GM06990 (cell line): ENCODE results near the gene IL19.

ENCODE experiments used
- DNase-seq: peaks from one replicate; pipeline ENCODE4 v3.0.0-alpha.2; 2011; ENCODE audit not compliant: insufficient read length; ENCODE audit errors: extremely low read depth
- H3K27me3 ChIP-seq: replicated peaks from 2 replicates; pipeline ENCODE4 v1.6.0; 2011; ENCODE audit warnings: low read length; ENCODE audit not compliant: control insufficient read depth, insufficient read depth
- H3K36me3 ChIP-seq: 2 replicates; pipeline ENCODE4 v1.5.1; 2011; ENCODE audit warnings: low read length; ENCODE audit not compliant: control insufficient read depth, insufficient read depth
- H3K4me3 ChIP-seq: replicated peaks from 2 replicates; pipeline ENCODE4 v1.5.1; 2011; ENCODE audit warnings: low read depth, mild to moderate bottlenecking, control low read depth, low read length
- TF ChIP-seq, protein P1 (sequence below): IDR thresholded peaks from 2 replicates; pipeline ENCODE4 v1.5.1; 2011; ENCODE audit warnings: low read length, control low read depth, mild to moderate bottlenecking, inconsistent platforms; ENCODE audit not compliant: insufficient read depth, poor library complexity, severe bottlenecking

IL19 gene, protein sequence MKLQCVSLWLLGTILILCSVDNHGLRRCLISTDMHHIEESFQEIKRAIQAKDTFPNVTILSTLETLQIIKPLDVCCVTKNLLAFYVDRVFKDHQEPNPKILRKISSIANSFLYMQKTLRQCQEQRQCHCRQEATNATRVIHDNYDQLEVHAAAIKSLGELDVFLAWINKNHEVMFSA

DNA sequence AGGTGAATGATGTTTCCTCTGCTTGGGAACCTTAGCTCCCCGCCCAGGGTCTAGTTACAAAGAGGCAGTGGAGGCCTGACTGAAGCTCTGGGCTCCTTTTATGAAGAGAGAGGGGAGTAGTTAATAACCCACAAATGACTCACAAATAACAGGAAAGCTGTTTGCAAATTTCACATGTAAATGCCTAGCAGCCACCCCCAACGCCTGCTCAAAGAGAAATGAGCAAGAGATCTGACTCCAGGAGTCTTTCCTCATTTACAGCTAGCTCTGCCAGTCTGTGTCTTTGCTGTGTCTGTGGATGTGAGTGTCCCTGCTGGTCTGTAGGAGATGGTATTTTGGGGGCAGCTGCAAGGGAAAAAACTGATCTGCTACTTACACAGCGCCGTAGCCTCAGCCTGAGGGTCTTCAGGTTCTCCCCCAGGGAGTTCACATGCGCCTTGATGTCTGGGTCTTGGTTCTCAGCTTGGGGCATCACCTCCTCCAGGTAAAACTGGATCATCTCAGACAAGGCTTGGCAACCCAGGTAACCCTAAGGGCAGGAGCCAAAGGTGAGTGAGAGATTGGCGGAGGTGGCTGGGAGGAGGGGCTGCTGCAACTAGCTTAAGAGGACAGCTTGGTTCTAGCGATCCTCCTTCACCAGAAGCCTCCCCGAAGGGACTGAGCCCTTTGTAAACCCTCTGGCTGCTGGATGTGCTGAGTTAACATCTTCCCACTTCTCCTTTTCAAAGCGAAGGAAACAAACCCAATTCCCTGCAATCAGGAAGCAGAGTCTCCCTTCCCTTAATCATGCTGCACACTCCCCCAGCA is at the start of gene IL19:
IL19 (plus strand) TSS at position 243 of the 807 bp plus-strand sequence. CDS start 65,890 bp downstream, outside the sequence.
- Histone ChIP-seq H3K36me3 (no peaks in the 10 kb centered on the region), H3K27me3 (no peaks in the 10 kb centered on the region), H3K4me3 (peak within 1 kb of the TSS; percentile 62)
- peak; percentile 48 for DNase-seq
- TF ChIP-seq, protein P1, sequence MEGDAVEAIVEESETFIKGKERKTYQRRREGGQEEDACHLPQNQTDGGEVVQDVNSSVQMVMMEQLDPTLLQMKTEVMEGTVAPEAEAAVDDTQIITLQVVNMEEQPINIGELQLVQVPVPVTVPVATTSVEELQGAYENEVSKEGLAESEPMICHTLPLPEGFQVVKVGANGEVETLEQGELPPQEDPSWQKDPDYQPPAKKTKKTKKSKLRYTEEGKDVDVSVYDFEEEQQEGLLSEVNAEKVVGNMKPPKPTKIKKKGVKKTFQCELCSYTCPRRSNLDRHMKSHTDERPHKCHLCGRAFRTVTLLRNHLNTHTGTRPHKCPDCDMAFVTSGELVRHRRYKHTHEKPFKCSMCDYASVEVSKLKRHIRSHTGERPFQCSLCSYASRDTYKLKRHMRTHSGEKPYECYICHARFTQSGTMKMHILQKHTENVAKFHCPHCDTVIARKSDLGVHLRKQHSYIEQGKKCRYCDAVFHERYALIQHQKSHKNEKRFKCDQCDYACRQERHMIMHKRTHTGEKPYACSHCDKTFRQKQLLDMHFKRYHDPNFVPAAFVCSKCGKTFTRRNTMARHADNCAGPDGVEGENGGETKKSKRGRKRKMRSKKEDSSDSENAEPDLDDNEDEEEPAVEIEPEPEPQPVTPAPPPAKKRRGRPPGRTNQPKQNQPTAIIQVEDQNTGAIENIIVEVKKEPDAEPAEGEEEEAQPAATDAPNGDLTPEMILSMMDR: no peak

DNA sequence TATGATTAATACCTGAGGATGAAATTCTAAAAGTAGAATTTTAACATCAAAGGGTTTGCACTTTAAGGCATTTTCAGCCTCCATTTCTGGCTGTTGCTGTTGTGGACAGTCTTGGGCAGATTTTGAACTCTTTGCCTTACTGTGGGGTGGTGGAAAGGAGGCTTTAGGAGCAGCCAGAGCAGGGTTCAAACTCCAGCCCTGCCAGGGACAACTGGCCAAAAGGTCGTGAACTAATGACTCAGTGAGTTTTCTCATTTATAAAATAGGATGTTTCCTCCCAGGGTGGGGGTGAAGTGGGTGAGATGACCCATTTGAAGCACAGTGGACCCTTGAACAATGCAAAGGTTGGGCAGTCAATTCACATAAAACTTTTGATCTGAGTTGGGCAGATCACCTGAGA is 49.1 kb upstream of the IL19 start:
- no peak for DNase-seq
- Histone ChIP-seq H3K4me3 (no peak overlapping the region), H3K27me3 (no peaks in the 10 kb centered on the region), H3K36me3 (no peaks in the 10 kb centered on the region)
- TF ChIP-seq, protein P1: no peak

DNA sequence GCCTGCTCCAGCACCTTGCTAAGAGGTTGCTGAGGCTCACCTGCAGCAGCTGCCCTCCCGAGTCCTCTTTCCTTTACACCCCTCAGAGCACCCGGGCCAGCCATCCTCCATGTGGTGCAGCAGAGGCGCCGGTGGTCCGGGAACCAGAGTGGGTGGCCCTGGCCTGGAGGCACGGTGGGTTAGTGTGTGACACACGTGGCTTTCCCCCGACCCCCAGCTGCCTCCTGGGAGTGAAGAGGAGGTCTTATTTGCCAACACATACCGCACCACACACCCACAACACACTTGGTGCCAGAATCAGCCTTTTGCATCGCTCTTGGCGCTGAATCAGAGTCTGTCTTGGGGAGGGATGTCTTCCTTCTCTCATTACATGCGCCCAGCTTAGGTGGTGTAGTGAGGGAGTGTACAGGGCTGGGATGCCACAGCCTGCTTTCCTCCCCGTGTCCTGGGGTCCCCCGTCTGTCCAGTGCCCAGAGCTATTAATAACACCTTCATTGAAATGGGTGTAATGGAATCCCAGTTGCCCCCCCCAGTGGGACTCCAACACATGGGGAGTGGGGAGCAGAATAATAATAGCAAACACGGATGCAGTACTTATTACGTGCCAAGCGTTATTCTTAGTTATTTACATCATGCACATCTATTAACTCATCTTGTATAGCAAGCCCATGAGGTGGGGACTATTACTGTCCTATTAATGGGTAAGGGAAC is 47.7 kb upstream of the IL19 start:
- Histone ChIP-seq H3K27me3 (no peaks in the 10 kb centered on the region), H3K36me3 (no peaks in the 10 kb centered on the region), H3K4me3 (no peak overlapping the region)
- no peak for DNase-seq
- TF ChIP-seq, protein P1: no peak

DNA sequence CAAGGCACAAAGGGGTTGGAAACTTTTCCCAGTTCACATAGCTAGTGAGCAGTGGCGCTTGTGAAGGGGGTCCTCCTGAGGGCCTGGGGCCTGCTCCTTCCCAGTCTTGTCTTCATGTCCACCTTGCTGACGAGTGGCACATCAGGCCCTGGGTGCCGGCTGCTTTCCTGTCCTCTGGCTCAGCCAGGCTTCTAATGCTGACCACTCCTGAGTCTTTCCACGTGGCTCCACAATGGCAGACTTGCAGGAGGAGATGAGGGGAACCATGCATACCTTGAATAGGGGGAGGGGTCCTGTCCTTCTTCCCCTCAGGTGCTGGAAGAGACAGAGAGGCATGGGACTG is 47.1 kb upstream of the IL19 start:
- DNase-seq: no peak

DNA sequence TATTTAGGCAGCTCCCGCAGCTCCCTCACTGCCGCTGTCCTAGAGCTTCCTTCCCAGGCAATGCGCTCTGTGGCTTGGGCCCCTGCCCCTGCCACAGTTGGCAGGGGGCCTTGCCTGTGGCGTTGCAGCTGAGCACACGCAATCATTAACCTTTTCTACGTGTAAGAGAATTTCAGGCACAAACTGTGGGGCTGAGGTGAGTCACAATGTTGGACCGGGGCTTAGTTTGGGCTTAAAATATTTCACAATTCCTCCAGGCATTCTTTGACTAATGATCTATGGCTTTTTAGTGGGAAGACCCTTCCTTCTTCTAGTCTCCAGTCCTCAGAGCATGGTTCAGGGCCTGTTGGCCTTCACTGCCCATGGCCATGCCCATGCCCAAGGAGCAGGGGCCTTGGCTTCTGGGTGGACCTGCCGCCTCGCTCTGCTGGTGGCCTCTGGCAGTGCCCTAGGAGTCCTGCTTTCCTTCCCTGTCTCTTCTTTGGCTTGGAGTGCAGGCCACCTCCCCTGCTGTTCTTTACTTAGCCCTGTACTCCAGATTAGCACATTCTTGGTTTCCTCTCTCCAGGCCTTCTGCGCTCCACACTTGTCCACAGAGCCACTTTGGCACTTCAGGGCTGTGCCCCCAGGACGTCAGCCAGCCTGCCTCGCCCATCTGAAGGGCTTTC is 46.6 kb upstream of the IL19 start:
- DNase-seq: no peak
- TF ChIP-seq, protein P1: no peak
- H3K4me3 ChIP-seq: no peak overlapping the region
- H3K36me3 ChIP-seq: peaks cover 5% of the 10 kb centered on the region
- H3K27me3 ChIP-seq: no peaks in the 10 kb centered on the region

More for the DNA sequence above, 47.1 kb upstream of the IL19 start:
- Histone ChIP-seq H3K4me3 (no peak overlapping the region), H3K27me3 (no peaks in the 10 kb centered on the region), H3K36me3 (peaks cover under 1% of the 10 kb centered on the region; the same call in 1 of the 2 replicates)
- TF ChIP-seq, protein P1: no peak
